NCI-H2171 treated with DMSO at 0.1 percent for 48 hours (cell line): ENCODE measurements around the gene RIN3.
"Not testable (repeated sequence)": the region's sequence is repeated elsewhere in the genome, so short reads cannot be mapped to it uniquely, and the experiment has no call there.

Experiments used
- DNase-seq: peaks from one replicate; lab custom pipeline; 2025; lab: John Stamatoyannopoulos, UW

The RIN3 gene

DNA sequence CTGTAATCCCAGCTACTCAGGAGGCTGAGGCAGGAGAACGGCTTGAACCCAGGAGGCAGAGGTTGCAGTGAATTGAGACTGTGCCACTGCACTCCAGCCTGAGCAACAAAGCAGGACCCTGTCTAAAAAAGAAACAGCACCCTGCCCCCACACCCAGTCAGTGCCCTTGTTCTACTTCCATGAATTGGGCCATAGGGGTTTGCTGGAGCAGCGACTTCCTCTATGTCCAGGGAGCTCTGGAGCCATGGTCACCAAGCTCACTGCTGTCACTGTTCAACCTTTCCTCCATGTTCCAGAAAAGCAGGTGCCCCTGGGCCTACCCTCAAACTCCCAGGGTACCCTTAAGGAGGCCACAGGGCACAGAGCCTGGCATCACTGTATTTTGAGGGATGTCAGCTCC is 116.8 kb downstream of the RIN3 start:
- no peak for DNase-seq

DNA sequence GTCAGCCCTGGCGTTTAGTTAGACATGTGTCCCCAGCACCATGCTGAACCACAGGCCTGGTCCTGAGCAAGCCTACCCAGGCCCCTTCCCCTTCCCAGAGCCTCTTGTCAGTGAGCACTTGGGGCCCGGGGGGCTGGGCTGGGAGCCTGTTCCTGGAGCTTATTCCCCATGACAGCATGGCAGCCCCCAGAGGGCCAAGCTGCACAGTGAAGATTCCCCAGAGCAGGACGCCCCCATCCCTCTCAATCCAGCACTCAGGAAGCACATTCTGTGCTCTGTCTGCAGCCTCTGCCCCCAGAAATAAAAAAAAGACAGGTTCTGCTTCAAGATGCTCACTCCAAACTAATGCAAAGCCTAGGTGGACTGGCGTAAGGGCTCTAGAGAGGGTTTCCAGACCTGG is 117.5 kb downstream of the RIN3 start:
- DNase-seq, result no peak

DNA sequence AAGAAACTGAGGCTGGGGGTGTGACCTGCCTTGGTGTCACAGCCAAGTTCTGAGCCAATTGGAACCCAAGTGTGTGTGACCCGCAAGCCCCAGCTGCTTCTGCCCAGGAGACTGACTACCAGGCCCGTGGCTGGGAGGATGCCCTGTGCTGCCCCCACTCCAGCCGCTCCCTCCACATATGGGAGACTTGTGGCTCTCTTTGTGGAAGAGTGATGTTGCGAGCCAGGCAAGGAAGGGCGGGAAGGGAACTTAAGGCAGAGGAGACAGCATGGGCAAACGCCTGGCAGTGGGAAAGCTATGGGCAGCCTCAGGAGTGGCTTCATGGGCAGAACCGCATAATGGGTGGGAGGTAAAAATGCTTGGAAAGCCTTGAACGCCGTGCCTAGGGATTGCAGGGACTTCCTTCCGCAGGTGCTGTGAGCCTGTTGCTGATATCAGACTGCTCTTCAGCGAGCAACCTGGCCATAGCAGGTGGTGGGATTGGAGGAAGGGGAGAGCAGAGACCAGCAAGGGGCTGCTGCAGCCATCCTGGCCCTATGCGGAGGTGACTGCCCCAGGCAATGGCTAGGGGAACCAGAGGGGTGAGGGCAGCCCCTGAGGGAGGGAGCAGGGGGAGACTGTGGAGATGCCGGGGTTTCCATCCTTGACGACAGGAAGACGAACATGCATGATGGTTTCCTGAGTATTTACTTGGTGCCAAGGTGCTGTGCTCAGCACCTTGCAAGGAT is 119.1 kb downstream of the RIN3 start:
- no peak for DNase-seq

DNA sequence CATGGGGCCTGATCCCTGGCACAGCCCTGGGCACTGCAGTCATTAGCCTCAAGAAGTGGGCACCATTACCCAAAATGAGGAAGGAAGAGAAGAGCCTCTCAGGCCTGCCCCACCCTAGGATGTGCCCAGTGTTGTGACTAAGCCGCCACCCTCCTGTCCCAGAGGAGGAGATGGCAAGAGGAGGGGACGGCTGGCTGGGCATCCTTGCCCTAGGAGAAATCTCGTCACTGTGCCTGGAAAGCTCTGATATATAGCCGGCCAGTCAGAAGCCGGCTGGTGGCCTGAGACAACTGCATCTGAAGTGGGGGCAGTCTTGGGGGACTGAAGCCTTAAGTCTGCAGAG is 119.7 kb downstream of the RIN3 start:
- DNase-seq, result no peak

DNA sequence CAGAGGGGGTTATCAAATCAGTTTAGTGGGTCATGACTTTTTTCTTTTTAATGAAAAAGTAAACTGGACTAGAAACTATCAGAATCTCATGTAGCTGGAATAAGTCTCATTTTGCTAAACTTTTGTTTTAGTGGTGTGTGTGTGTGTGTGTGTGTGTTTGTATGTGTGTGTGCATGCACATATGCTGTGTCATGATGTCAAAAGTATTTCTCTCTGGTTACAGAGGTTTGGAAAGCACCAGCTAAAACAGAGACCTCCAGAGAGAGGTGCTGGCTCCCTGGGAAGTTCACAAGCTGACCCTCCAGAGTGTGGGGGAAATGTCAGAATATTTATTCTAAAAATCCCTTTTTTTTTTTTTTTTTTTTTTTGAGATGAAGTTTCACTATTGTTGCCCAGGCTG is 120.1 kb downstream of the RIN3 start:
- DNase-seq, result no peak

DNA sequence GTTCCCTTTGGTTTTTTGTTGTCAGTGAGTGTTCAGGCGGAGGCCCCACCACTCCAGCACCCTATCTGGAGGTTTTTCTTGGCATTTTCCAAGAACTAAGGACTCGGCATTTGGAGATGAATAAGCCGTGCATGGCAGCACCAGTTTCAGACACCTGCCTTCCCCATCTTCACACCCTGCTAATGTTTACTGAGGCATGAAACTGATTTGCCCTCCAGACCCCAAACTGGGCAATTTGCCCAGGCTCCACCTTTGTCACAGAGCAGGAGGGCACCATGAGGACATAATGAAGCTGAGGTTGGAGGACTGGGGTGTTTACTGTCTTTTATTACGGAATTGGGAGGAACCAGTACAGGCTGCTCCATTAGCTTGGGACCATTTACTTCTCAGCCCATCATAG is 121.5 kb downstream of the RIN3 start:
- peak; percentile 78 for DNase-seq

DNA sequence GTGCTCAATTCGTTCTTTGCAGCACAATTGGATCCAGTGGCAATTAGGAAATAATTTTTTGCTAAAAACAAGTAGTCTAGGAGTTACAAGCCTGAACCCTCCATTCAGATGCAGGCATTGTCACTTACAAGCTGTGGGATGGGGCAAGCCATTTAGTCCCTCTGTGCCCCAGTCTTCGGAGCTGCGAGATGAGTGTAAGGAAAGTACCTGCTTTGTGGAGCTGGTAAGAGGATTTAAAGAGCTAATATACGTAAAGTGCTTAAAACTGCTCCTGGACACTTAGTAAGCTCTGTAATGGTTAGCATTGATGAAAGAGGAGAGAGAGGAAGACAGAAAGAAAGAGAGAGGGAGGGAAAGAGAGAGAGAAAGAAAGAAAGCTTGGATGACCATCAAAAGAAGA is 122.3 kb downstream of the RIN3 start:
- DNase-seq, result no peak

DNA sequence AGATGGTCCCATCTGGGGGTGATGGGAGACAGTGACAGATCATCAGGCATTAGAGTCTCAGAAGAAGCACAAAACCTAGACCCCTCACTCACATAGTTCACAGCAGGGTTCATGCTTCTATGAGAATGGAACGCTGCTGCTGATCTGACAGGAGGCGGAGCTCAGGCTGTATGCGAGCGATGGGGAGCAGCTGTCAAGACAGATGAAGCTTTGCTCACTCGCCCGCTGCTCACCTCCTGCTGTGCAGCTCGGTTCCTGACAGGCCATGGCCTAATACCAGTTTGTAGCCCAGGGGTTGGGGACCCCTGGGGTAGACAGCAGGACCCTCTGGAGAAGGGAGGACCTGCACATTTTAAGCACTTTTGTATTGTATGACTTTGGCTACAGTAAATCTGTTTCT is 123.6 kb downstream of the RIN3 start:
- peak; percentile 92 for DNase-seq

DNA sequence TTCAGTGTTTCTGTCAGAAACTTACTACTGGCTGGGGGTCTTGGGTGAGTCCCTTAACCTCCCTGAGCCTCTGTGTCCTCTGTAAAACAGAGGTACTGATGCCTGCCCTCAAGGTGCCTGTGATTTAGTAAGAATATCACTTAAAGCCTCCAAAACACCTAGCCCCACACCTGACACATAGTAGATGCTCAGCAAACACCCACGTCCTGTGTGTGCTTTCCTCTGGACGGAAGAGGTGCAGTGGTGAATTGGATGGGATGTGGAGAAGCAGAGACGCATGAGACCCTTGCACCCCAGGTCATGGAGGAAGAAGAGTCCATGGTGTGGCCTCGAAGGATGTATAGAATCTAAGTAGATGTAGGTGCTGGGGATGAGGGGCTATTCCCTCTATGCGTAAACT is 124.3 kb downstream of the RIN3 start:
- no peak for DNase-seq

DNA sequence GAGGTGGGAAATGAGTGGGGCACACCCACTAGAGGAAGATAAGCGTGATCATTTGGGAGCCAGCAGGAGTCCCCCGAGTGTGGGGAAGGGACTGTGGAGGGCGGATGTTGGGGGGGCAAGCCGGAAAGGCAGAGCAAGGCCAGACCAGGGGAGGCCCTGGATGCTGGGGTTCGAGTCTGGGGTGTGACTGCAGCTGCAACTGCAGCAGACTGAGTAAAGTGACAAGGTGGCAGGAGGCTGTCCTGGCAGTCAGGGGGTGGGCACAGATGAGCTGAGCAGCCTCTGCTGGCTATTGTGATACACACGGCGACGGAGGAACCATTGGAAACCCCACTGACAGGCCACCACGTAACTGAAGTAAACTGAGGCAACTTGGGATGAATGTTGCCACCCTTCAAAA is 124.7 kb downstream of the RIN3 start:
- DNase-seq, result no peak

DNA sequence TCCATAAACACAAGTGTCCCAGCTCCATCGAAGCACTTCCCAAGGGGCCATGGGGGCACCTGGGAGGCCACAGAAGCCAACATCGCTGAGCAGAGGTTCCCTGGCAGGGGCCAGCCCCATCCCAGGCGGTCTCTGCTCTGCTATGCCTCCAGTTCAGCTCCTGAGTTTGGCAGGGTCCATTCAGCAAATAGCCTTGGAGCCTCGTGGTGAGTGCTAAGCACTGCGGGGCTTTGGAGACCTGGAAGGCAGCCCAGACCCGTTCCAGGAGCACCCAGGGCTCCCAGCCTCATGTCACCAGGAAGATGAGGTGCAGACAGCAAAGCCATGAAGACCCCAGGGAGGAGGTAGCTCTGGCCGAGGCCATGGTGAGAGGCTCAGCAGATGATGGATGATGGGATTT is 125.3 kb downstream of the RIN3 start:
- DNase-seq, result no peak

DNA sequence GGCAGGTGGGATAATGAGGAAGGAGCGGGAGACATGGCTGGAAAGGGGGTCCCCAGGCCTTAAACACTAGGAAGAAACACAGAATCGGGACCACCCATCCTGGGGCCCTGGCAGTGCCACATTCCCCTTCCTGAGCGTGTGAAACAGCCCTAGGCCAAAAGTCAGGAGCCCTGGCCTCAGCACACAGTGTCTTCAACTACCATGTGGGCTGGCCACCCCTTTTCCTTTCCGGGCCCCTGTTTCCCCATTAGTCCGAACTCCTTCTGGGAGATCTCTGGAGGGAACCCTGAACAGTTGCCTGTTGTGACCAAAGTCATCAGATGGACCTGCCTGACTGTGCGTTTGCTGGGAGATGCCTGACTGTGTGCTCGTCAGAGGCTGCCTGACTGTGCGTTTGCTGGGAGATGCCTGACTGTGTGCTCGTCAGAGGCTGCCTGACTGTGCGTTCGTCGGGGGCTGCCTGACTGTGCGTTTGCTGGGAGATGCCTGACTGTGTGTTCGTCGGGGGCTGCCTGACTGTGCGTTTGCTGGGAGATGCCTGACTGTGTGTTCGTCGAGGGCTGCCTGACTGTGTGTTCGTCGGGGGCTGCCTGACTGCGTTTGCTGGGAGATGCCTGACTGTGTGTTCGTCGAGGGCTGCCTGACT is 126.0 kb downstream of the RIN3 start:
- DNase-seq, result not testable (repeated sequence)

DNA sequence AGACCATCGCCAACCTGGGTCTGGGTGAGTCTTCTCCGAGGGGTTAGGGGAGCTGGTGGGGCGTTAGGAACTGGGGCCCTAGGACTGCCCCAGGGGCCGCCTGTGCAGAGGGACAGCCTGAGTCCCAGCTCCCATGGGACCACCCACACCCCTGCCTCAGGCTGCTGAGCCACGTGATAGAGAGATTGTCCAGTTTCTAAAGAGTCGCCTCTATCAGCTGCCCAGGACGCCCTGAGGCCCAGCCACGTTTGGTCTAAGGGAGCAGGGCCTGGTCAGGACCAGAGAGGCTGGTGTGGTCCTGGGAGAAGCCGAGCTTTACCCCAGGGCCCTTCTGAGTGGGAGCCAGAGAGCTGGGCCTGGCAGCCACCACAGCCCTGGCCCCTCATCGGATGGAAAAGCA is 127.7 kb downstream of the RIN3 start:
- no peak for DNase-seq

DNA sequence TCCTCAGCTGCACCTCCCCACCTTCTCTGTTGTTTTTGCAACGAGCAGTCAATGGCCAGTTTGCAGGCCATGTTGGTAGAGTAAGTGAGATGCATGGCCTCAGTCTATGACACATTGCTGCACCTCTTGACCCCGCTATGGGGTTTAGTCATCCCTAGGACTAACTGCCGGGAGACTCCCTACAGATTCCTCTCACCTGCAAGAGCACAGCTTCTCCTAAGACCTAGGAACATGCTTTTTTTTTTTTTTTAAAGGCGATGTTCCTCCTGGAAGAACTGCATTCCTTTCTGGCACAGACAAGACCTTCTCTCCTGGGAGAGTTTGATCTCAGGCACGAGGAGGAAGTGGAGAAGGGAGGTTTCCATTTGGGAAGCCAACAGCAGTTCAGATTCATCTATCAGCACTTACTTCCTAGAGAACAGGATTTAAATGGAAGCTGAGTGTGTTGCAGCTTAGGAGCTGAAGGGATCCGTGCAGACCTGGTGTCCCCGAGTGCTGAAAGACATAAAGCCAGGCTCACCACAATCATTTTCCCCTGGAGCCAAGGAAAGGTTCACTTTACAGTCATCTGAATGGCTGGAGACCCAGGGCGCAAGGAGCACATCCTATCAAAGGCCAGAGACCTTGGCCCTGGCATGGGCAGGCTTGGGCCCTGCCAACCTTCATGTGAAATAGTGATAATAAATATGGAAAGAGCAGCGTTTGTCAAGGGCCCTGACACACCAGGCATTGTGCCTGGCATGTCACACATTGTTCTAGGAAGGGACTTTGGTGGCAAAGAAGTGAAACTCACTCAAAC is 130.8 kb downstream of the RIN3 start:
- no peak for DNase-seq

DNA sequence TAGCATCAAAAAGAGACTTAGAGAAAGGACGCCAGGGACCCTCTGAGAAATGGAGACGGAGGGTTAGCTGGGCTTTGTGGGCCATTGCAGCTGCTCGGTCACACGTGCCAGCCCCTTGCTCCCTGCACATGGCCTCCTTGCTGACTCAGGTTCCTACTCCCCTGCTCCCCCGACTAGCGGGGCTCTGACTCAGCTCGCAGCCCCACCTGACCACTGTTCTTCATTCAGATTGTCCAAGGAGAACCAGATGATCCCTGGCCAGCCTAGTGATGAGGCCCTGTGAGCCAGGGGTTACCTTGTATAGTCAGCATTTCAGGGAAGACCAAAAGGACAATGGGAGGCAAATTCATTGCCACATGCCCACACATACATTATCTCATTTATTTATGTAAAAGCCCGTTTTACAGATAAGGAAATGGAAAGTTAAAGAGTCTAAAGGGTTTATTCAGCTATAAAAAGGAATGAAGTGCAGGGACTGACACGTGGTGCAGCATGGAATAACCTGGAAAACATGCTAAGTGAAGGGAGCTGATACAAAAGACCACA is 131.5 kb downstream of the RIN3 start:
- no peak for DNase-seq

DNA sequence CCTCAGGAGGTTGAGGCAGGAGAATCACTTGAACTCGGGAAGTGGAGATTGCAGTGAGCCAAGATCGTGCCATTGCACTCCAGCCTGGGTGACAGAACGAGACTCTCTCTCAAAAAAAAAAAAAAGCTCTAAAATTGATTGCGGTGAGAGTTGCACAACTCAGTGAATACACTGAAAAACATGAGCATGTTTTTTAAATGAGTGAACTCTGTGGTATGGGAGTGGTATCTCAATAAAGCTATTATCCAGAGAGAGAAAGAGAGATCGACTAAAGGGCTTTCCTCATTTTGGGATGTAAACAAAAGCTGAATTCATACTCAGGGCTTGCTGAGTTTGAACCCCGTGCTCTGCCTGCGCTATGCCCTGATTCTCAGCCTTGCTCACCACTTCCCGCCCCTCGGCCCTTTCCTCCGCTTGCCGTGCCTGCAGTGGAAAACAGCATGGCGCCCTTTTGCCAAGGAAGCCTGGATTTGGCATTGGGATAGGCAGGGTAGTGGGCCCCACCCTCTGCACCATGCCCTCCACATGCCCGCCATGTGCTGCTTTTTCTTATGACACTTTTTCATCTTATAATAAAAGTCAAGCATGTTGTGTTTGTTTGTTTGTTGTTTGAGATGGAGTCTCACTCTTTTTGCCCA is 132.4 kb downstream of the RIN3 start:
- no peak for DNase-seq

DNA sequence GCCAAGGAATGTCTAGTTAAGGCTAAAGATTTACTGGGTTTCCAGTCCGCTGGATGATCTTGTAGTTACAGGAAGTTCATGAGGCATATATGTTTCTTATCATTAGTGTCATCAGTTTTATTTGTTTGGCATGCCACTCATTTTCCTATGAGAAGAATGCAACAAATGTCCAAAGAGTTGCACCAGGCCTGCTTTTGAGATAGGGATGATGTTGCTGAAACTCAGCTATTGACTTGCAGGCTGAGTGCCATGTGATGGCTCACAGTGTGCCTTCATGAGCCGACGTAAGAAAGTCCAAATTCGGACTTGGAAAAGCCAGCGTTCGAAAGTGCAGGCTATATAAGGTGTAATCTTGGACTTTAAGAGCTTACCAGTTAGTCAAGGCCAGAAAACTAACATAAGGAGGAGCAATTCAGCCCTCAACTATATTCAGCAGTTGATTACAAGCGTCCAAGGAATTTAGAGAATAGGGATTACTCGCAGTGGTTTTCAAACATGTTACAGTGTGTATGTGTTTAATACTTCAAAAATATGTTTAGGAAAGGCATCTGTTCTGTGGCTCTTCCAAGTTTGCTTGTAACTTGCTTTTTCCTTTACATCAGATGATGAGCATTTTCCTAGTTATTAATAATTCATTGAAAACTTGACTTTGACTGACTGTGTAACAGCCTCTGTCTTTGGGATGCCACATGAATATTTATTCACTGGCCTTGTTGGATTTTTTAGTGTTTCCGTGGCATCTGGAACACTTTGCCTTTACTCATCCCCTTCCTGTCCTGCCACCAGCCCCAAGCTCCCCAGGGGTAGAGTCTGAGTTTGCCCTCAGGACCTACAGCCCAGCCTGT is 133.6 kb downstream of the RIN3 start:
- DNase-seq, result no peak

DNA sequence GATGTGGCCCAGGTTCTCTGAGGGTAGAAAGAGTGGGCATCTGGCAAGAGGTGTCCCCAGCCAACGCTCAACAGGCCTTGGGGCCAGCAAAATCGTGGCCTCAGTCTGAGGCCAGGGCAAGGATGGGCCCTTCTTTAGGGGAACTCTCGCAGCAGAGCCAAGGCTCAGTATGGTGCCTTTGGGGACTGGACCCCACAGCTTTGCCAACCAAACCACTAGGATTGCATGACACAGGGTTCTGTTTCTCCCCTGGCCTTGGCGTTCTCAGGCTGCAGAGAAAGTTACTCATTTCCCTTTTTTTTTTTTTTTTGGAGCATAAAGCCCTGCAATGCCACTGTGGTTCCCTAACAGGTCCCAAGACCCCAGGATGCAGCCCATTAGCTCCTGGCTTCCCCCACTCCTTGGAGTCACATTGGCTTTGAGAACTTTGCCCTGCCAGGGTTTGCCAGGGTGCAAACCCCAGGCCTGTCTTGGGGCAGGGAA is 134.3 kb downstream of the RIN3 start:
- DNase-seq, result no peak

DNA sequence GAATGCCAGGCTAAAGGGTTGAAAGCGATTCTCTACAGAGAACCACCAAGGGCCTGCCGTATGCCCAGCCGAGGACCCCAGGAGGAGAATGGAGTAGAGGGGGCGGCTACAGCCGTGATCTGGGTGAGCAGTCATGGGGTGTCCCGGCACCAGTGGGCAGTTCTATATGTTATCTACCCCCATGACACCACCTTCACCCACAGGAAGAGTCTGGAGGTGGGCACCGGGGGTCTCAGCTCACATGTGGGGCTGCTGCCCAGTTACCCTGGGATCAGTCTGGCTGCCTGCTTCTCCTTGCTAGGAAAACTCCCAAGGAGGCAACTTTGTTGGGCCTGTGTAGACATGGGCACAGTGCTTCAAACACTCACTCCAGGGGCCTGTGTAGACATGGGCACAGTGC is 135.5 kb downstream of the RIN3 start:
- no peak for DNase-seq

DNA sequence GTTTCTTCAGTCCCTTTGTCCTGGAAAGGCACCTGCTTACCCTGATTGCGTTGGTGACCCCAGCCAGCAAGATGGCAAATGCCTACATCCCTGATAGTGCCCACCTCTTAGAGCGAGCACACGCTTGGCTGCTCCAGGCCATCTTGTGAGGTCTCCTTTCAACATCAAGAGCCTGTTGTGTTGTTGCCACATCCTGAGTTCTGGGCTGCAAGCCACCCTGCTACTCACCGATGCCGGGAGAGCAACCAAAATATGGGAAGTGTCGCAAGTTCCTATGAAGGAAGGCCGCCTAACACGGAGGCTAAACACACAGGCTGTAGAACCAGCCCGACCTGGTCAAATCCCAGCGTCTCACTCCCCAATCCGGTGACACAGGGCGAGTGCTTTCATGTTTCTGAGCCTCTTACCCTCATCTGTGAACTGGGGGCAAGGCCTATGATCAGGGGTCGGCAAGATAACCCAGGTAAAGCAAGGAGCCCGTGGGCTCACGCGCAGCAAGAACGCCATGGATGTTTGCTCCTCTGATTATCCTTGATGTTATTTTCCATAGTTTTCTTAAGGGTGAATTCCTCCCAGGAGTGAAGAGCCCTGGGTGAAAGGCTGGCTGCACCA is 136.5 kb downstream of the RIN3 start:
- DNase-seq, result no peak

DNA sequence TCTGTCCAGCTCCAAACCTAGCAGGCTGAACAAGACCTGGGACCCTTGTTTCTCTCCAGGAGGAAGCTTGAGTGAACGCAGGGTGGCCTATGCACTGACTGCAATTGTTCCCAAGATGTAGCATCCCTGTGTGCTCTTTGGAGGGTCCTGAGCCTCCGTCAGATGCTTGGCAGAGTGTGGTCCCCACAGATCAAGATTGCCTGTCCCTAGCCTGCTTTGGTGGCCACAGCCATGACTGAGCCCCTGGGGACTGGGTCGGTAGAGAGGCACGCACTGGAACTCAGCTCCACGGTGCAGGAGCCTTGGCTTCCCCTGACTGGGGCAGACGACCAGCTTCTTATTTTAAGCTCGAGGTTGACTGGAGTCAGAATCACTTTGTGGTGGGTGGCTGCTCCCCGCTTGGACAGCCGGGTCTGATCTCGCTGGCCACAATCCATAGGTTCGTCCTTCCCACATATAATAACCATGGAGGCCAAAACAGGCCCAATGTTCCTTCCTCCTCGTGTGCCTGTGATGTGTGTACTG is 137.1 kb downstream of the RIN3 start:
- no peak for DNase-seq
